Measurements from ENCODE around the gene SLCO3A1.

The SLCO3A1 gene

DNA sequence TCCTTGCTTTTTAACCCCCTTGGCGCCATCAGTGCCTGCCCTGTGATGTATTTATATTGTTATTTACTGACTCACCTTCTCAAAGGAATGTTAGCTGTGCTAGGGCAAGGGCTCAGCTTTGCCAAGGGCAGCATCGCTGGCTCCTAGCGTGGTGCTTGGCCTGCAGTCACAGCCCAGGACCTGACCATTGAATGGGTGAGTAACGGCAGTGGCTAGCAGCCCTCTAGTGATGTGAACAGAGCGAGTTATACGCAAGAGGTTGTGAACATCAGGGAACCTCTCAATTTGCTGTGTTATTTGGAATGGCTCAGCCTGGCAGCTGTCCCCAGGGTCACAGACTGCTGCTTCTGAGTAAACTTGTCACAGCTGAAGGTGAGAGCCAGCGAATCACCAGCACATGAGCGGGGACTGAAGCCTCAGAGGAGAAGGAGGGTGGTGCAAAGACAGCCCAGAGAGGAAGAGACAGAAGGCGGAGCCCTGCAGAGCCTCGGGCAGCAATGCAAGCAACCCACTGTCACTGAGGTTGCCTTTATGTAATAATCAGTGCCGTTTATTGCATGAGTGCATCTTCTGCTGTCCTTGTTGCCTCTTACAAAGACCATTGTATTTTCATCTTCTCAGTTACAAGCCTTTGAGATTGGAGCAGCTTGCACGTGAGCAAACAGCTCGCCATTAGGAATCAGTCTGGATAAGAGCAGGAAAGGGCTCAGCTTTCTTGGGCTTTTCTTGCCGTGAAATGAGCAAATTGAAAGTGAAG, 158.3 kb downstream of the SLCO3A1 start:
- no peak for DNase-seq

DNA sequence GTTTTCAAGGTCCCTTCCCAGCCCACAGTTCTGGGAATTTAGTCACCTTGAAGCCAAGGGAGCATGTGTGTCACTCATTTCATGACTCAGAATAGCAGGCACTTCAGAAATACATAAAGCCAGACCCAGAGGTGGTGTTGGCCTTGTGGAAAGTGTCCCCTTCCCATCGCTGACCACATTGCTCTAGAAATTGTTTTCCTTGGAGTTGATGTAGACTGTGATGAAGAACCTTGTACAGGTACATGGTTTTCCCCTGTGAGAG, 158.8 kb downstream of the SLCO3A1 start:
- DNase-seq = no peak

DNA sequence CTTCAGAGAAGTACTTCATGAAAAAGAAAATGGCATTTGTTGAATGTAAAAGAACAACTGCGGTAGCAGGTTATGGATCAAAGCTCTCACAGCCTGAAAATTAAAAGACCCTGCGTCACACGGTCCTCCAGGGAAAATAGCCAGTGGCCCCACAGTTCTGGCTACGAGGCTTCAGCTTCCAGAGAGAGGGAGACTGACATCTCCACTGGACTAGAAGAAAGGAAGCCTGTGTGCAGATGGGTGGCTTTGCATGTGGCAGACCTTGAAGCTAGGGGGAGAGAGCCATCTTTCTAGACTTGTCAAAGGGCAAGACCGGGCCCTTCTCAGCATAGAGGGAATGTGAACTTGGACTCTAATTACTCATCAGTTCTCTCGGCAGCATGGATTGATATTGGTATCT, 159.4 kb downstream of the SLCO3A1 start:
- no peak for DNase-seq

DNA sequence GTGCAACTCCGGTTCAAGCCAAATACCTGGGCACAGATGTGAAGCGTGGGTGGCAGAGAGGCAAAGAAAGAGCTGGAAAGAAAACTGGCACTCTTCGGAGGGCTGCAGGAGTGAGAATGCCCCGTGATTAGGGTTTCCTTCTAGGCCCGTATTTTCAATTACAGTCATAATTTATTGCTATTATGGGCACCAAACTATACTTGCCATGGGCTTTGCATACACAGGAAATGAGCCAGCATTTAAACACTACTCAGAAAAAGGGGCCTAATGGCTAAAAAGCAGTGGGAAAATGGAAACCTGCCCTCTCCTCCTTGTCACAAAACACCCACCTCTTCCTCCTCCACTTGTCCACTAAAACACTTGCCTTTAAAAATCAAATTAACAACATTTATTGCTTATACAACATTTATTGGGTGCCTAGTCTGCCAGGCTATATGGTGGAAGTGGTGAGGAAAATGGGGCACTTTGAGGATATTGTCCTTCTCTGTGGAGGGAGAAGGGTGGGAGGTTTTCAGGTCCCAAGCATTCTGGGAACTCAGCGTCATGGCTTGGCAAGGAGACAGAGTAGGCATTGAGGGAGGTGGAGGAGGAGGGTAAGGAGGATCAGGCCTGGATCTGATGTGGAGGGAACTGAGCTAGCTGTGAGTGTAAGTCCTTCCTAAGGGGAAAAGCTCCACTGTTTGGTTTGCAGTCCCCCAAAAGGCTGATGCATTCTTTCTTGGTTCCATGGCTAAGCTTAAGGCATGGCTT, 160.9 kb downstream of the SLCO3A1 start:
- DNase-seq = no peak

DNA sequence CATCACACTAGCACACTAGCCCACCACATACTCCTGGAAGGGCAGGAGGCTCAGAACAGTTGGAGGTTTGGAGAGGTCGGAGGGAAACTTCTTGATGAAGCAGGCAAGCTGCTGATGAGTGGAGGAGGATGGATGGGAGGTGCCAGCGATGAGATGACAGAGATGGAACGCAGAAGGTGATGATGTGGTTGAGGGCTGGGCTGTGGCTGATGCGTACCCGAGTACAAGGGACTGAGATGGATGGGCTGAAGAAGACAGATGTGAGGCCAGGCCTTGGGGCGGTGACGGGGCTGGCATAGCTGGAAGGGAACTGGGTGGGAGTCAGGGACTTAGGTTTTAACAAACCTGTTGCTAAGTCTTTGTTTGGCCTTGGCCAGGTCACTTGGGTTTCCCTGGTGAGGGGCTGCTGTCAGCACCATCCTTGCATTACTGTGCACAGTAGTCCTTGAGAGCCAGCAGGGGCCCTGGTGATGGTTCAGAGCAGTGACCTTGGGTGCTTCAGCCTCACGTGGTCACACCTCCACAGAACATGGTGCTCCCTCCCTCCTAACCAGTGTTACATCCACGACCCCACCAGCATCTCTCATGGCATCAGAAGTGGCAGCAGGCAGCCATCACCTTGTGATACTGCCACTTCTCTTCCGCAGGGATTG, 164.5 kb downstream of the SLCO3A1 start:
- DNase-seq = no peak

DNA sequence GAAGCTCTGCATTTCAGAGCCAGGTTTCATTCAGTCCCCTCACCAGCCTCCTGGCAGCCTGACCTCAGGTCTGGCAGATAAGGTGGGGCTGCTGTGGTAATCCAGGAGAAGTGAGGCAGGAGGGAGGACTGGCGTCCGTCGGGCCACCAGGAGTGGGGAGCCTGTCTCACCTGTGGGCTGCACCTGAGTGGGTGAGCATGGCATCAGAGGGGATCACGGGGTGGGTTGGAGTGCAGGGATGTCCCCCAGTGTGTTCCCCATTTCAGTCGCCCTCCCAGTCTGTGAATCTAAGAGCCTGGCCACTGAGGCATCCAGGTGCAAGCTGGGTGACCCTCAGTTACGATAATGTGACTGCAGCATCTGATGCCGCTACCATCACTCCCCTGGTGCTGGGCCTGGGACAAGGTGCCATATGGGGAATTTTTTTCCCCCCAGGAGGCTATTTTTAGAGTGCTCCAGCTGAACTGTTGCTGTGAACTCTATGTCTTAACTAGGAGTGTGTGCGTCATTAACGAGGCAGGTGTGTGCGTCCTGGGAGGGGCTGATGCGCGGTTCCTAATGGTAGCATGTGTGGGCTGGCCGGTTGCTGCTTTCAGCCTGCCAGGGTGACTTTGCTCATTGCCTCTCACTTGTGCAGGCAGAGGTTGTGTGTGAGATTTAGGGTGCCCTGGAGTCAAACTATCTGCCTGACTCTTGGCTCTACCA, 165.2 kb downstream of the SLCO3A1 start:
- DNase-seq = no peak

DNA sequence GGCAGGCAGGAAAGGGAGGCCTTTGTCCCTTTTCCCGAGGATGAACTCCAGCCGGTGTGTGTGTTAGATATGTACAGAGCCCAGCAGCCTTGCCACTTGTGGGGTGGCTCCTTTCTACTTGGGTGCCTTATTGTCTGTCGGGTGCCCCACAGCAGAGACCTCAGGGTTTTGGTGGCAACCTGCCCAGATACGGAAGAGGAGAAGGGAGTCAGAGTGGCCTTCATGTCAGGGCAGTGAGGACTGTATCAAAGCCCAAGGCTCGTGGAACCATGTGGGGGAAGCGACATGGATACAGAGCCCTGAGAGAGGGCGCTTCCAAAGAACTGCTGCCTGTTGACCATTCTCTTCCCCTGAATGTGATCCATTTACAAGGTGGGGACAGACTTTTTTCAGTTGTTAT, 166.2 kb downstream of the SLCO3A1 start:
- DNase-seq = no peak

DNA sequence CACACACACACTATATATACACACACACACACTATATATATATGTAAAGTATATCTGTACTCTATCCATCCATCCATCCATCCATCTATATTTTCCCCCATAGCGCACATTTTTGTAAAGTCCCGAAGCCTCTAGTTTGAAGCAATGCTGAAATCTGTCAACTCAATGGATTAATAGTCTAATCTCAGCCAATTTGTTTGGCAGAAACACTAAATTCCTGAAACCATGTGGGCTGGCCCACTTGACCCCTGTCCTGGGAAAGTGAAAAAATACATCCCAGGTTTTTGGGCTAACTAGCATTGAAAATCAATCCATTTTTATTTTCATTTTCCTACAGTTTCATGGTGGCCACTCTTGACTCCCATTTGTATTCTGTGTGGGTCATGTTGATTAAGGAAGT, 166.7 kb downstream of the SLCO3A1 start:
- DNase-seq = no peak

DNA sequence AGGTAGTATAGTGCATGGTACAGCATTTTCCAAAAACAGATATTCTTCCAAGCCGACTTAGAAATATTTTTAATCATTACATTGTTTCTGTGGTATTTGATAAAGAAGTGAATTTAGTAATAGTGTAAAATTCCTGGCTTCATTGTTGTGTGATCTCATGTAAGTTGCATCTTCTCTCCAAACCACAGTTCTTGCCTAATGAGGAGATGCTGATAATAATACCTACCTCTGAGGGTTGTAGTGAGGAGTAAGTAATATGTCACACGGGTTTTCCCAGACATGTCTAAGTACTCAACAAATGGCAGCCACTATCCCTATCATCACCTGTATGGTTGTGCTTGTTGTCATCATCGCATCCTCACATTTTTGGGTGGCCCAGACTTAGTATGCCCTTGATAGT, 167.3 kb downstream of the SLCO3A1 start:
- peak; percentile 10 for DNase-seq

DNA sequence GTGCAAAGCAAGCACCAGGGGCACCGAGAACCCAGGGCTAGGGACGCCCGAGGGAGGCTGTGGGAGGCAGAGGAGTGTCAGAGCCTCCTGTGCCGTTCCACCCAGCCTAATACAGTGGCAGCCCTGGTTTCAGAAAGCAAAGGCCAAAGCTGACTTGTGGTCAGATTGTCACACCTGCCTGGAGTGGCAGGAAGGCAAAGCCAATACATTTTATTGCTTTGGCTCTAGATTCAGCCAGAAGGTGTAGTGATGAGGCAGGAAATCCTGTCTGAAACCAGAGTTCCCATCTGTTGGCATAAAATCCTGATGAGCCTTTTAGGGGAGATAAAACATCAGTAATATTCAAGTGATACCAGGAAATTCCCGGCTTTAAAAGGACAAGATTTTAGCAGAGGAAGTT, 168.3 kb downstream of the SLCO3A1 start:
- DNase-seq = no peak

DNA sequence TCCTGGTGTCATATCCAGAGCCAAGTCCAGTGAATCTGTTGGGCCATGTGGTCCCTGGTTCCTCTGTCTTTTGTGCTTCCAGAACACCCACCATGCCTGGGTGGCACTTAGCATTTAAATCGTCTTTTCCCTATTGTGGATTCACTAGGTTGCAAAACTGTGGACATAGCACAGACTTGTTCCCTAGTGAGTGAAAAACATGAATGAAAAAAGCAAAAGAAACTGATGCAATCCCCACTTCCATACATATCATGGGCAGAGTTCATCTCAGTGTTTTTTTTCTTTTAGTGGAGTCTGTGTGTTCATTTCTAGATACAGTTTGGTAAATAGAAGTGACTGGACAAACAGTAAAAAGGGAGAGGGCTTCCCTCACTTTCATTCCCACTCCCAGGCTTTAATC, 170.5 kb downstream of the SLCO3A1 start:
- DNase-seq = no peak

DNA sequence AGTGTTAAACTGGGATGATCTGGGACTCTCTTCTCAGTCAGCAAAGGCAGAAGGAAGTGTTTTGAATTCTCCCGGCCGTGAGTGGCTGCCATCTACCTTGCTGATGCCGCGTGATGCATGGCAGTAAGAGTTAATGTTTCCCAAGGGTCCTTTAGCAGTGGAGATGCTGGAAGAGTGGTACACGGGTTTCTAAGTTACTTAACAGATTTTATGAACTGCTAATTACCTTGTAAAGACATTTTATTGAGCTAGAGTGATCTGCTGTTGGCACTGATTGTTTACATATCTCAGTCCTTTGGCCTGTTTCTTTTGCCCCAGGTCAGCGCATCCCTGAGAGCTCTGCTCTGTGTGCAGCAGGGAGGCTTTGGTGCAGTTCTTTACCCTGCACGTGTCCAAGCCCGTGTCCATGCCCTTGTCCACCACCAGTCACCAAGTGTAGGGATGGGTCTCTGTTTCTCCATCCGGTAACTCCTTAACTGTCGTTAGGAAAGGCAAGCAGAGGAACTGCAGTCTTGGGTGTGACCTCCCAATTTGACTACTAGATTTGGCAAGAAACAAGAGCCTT, 172.3 kb downstream of the SLCO3A1 start:
- no peak for DNase-seq

DNA sequence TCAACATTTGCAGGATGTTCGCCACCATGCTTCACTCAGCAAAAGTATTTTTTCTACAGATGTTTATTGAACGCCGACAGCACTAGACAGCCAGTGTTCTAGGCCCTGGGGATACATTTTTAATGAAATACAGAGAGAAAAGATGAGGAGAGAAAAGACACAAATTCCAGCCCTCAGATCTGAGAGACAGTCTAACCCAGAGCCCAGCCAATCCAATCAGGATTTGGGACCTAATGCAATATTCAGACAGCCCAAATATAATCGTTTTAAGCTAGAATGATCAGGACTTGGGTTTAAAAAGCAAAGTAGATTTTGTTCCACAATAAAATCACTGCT, 174.8 kb downstream of the SLCO3A1 start:
- no peak for DNase-seq

DNA sequence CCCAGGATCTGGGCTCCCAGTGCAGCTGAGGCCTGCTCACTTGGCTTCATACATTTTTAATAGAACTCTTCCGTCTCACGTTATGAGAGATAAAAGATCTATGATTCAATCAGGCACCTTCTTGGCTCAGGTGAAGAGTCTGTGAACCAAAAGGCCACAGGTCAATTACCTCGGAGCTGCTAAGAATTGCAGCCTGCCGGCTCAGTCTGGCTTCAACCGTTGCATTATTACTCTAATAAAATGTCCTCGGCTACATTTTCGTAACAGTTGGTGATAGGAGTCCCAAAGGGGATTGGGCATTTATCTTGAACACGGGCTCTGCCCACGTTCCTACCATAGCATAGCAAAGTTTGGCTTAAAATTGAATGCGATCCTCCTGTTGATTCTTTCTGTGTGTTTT, 176.3 kb downstream of the SLCO3A1 start:
- no peak for DNase-seq

DNA sequence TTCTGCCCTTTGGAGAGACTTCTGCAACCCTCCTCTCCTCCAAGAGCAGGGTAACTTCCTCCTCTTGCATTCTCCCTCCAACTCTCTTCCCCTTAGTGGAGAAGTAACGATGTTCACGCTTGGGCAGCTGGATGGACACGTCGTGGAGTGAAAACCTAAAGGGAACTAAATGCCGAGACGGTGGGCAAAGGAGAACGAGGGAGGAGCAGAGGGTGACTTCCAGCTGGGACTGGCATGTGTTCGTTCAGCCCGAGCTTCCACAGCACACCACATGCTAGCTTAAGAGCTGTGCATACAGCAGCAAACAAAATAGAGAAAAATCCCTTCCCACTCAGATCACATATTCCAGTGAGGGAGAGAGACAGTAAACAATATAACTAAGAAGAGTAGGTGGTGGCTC, 179.8 kb downstream of the SLCO3A1 start:
- no peak for DNase-seq

DNA sequence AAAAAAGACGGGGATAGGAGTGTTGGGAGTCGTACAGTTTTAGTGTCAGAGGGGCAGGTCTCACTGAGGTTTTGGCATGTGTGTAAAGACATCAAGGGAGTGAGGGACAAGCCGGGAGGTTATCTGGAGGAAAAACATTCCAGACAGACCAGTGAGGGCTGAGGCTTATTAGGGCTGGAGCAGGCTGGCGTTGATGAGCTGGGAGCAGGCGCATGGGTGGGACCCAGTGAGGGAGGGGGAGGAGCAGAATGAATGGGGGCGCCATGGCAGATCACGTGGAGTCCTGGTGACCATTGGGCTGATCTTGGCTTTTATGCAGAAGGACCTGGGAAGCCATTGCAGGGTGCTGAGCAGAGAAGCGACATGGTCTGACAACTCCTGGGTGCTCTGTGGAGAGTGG, 180.2 kb downstream of the SLCO3A1 start:
- DNase-seq = no peak

DNA sequence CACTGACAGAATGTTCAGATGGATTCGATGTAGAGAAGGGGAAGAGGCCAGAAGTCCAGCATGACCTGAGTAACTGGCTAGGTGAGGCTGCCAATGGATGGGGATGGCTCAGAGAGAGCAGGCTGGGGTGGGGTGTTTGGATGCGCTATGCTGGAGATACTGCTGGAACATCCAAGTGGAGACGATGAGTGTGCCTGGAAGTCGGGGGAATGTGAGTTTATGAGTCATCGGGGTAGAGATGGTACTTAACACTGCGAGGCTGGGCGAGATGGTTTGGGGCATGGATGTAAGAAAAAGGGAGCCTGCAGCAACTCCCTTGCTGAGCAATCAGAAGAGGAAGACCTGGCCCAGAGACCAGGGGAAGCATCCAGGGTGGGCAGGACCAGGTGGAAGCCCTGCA, 180.7 kb downstream of the SLCO3A1 start:
- no peak for DNase-seq

DNA sequence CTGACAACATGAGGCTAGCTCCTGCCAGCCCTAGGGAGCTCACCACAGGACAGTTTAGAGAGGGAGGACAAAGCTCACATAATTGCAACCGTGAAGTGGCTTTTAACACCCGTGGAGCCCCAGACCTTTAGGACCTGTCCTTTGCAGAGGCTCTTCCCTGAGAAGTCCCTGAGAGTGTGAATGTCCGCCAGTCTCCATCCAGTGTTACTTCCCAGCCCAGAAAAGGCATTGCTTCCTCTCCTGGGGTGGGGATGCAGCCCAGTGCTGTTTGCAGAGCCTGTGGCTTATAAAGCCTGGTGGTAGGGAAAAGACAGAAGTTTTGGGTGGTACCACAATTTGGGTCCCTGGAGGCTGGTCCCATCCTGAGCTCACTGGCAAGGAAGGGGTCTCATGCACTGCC, 182.0 kb downstream of the SLCO3A1 start:
- DNase-seq = no peak

DNA sequence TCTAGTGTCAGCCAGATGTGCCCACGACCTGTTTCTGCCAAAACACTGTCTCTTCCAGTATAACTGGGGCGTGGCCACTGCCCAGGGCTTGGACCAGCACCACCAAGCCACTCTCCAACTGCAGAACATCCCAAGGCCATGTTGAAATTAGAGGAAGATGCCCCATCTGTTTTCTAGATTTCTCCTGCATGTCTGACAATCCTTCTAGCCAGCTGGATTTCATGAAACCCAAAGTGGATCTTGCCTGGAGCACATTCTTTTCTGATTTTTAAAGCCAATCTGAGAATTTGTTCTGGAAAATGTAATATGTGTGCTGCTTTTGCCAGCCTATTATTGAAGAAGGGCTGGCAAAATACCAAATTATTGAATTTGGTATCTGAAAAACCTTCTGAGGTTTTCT, 182.5 kb downstream of the SLCO3A1 start:
- DNase-seq = no peak

DNA sequence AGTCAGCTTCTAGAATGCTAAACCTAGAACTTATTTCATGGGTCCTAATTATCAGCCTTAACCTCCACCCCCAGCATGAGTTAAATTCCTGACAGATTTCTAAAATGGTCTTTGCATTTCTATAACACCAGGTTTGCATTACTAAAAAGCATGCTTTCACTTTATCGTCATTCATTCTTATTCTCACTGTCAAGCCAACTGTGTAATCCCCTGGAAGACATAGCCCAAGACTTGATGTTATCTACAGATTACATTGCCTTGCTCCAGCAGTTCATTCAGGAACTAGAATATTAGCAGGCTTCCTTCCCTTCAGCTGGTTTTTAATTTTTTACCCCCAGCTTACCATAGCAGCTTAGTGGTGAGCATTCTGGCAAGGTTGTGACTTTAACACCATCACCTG, 184.0 kb downstream of the SLCO3A1 start:
- no peak for DNase-seq

DNA sequence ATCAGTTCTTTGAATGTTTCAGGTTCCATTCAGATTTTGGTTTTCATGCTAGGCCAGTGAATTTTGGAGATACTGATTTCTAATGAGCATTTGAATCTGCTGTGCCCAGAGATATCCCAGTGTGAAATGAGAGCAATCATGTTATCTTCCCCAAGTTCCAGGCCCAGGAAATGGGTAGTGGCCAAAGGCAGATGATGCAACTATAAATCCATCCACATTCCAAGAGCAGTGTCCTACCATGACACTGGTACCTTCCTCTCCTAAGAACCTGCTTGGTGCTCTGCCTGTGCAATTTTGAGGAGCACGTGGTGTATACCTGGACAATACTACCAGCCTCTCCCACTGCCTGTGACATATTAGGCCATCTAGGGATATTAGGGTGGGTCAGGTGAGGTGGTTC, 186.8 kb downstream of the SLCO3A1 start:
- no peak for DNase-seq

DNA sequence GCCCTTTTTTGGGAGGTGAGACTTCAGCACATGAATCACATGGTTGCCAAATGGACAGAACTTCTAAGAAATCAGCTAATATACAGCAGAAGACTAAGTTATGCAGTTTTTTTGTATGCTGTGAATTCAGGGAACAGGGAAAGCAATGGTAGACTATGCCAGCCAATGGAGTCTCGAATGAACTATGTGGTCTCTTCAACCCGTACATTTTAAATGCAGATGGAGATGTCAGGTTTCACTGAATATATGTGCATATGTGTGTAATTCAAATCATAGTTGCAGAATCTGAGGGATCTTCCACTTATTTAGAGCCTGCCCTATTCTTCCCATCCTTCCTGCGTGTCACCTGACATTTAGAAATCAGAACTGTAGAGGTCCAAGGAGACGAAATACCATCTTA, 187.9 kb downstream of the SLCO3A1 start:
- DNase-seq = no peak

DNA sequence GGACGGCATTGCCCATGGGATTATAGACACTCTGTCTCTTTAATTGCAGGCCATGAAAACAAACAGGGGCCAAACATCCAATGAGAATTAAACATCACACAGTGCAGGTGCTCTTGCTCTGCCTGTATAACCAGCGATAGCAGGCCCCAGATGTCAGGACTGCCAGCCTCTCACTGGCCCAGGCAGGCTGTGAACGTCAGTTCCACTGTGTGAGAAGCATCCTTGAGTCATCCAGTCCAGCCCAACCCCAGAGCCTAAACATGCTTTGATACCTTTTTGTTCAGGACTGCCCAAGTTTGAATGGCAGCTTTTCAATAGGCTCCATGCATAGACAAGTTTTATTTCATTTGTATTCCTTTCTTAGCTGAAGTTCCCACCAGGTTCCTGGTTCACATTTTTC, 189.8 kb downstream of the SLCO3A1 start:
- DNase-seq = no peak

Measured in HCEC 1CT (cell line).